WTC11 (cell line): ENCODE measurements around the gene REPS2. TPM values are rescaled to one million over a fixed set of nuclear protein-coding genes. Genes with fewer than 3 reads are reported as not detected.

Source experiments
- ATAC-seq: fragments of 200-7000 bp; cut with Tn5 transposase; 2 replicates; pipeline ENCODE4 v1.10.0; 2021; ENCODE audit warnings: mild to moderate bottlenecking, moderate library complexity
- CTCF ChIA-PET: fragments of 300-600 bp; sonication (Branson Sonifier 250); formaldehyde crosslinking; loops from one replicate; lab custom pipeline; 2021; ENCODE audit warnings: antibody characterized with exemption; lab: Charles Lee
- POLR2A ChIA-PET: fragments of 350-600 bp; sonication (Branson Sonifier 250); formaldehyde crosslinking; loops from one replicate; lab custom pipeline; 2021; ENCODE audit warnings: antibody characterized with exemption; lab: Charles Lee
- DNase-seq: peaks from one replicate; pipeline ENCODE4 v3.0.0; 2021; ENCODE audit warnings: low spot score
- H3K27ac Mint-ChIP-seq: 2 replicates; pipeline ENCODE4 v1.8.0; 2021; ENCODE audit warnings: mixed read lengths
- H3K27me3 Mint-ChIP-seq: 2 replicates; pipeline ENCODE4 v1.8.0; 2021; ENCODE audit warnings: low read depth, mild to moderate bottlenecking, moderate library complexity, mixed read lengths
- H3K36me3 Mint-ChIP-seq: 2 replicates; pipeline ENCODE4 v1.8.0; 2021; ENCODE audit warnings: mixed read lengths
- H3K4me1 Mint-ChIP-seq: 2 replicates; pipeline ENCODE4 v1.8.0; 2022; ENCODE audit warnings: mixed read lengths
- H3K4me3 Mint-ChIP-seq: 2 replicates; pipeline ENCODE4 v1.8.0; 2021; ENCODE audit warnings: mild to moderate bottlenecking, moderate library complexity, mixed read lengths
- H3K9me3 Mint-ChIP-seq: 2 replicates; pipeline ENCODE4 v1.8.0; 2021; ENCODE audit warnings: mixed read lengths
- ELF4 ChIP-seq: sonication (generic); formaldehyde crosslinking; IDR thresholded peaks from 2 replicates; pipeline ENCODE4 v1.8.1; 2022; ENCODE audit warnings: low read depth, mild to moderate bottlenecking, moderate library complexity, missing genetic modification reagents
- FOXK1 ChIP-seq: sonication (generic); formaldehyde crosslinking; IDR thresholded peaks from 2 replicates; pipeline ENCODE4 v1.8.0; 2022; ENCODE audit warnings: mild to moderate bottlenecking, moderate library complexity, missing genetic modification reagents
- IRF2 ChIP-seq: sonication (generic); formaldehyde crosslinking; IDR thresholded peaks from 2 replicates; pipeline ENCODE4 v1.8.0; 2022; ENCODE audit warnings: low read depth, missing genetic modification reagents, borderline replicate concordance
- NFYB ChIP-seq: sonication (generic); formaldehyde crosslinking; conservative IDR thresholded peaks from 2 replicates; pipeline ENCODE4 v1.8.0; 2022; ENCODE audit warnings: low read depth, missing genetic modification reagents
- PRDM15 ChIP-seq: sonication (generic); formaldehyde crosslinking; IDR thresholded peaks from 2 replicates; pipeline ENCODE4 v1.8.0; 2022; ENCODE audit warnings: missing genetic modification reagents
- PREB ChIP-seq: sonication (generic); formaldehyde crosslinking; IDR thresholded peaks from 2 replicates; pipeline ENCODE4 v1.8.1; 2022; ENCODE audit warnings: mild to moderate bottlenecking, missing genetic modification reagents, moderate library complexity, borderline replicate concordance
- PRRX2 ChIP-seq: fragments of 250-450 bp; sonication (Bioruptor Pico); IDR thresholded peaks from 2 replicates; pipeline ENCODE4 v1.8.0; 2021; ENCODE audit warnings: mild to moderate bottlenecking
- TCF7 ChIP-seq: sonication (generic); formaldehyde crosslinking; IDR thresholded peaks from 2 replicates; pipeline ENCODE4 v1.8.0; 2022; ENCODE audit warnings: mild to moderate bottlenecking, low read depth, missing genetic modification reagents, moderate library complexity
- TP53 ChIP-seq: sonication (generic); formaldehyde crosslinking; IDR thresholded peaks from 2 replicates; pipeline ENCODE4 v1.8.1; 2023; ENCODE audit warnings: mild to moderate bottlenecking, missing genetic modification reagents
- USF1 ChIP-seq: sonication (generic); formaldehyde crosslinking; IDR thresholded peaks from 2 replicates; pipeline ENCODE4 v1.8.0; 2022; ENCODE audit warnings: mild to moderate bottlenecking, missing genetic modification reagents
- USF2 ChIP-seq: sonication (generic); formaldehyde crosslinking; IDR thresholded peaks from 2 replicates; pipeline ENCODE4 v1.8.1; 2023; ENCODE audit warnings: mild to moderate bottlenecking, missing genetic modification reagents, moderate library complexity
- ZNF121 ChIP-seq: sonication (generic); formaldehyde crosslinking; IDR thresholded peaks from 2 replicates; pipeline ENCODE4 v1.8.0; 2023; ENCODE audit warnings: missing genetic modification reagents
- ZNF219 ChIP-seq: sonication (generic); formaldehyde crosslinking; IDR thresholded peaks from 2 replicates; pipeline ENCODE4 v1.8.0; 2023; ENCODE audit warnings: missing genetic modification reagents, mild to moderate bottlenecking, borderline replicate concordance
- ZNF317 ChIP-seq: sonication (generic); formaldehyde crosslinking; IDR thresholded peaks from 2 replicates; pipeline ENCODE4 v1.8.1; 2023; ENCODE audit warnings: low read depth, mild to moderate bottlenecking, moderate library complexity, missing genetic modification reagents, borderline replicate concordance
- ZNF671 ChIP-seq: fragments of 250-450 bp; sonication (Bioruptor Pico); IDR thresholded peaks from 2 replicates; pipeline ENCODE4 v1.8.0; 2021; ENCODE audit warnings: mild to moderate bottlenecking
- total RNA-seq: library from RNA; stranded (reverse); gene quantifications from 3 replicates; pipeline ENCODE4 v1.2.3, GENCODE V29; 2021
- TF ChIP-seq, protein P1 (sequence below): fragments of 250-450 bp; sonication (Bioruptor Pico); IDR thresholded peaks from 2 replicates; pipeline ENCODE4 v1.9.0; 2021; ENCODE audit warnings: mild to moderate bottlenecking
- TF ChIP-seq, protein P2 (sequence below): sonication (generic); formaldehyde crosslinking; IDR thresholded peaks from 2 replicates; pipeline ENCODE4 v1.8.1; 2023; ENCODE audit warnings: mild to moderate bottlenecking, missing genetic modification reagents, moderate library complexity
- TF ChIP-seq, protein P3 (sequence below): sonication (generic); formaldehyde crosslinking; IDR thresholded peaks from 2 replicates; pipeline ENCODE4 v1.8.1; 2022; ENCODE audit warnings: low read depth, missing genetic modification reagents, borderline replicate concordance
- TF ChIP-seq, protein P4 (sequence below): fragments of 250-450 bp; sonication (Bioruptor Pico); IDR thresholded peaks from 2 replicates; pipeline ENCODE4 v1.9.0; 2021; ENCODE audit warnings: mild to moderate bottlenecking

Gene REPS2
- total RNA-seq, 1 experiment from 2014 or later = 2.2 TPM

GRCh38 chrX:17187136-17187756, 240.8 kb downstream of the REPS2 start (continued):
- TF ChIP-seq, protein P1, sequence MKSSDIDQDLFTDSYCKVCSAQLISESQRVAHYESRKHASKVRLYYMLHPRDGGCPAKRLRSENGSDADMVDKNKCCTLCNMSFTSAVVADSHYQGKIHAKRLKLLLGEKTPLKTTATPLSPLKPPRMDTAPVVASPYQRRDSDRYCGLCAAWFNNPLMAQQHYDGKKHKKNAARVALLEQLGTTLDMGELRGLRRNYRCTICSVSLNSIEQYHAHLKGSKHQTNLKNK (CRISPR knock-in tag) = no peak
- TF ChIP-seq, protein P2, sequence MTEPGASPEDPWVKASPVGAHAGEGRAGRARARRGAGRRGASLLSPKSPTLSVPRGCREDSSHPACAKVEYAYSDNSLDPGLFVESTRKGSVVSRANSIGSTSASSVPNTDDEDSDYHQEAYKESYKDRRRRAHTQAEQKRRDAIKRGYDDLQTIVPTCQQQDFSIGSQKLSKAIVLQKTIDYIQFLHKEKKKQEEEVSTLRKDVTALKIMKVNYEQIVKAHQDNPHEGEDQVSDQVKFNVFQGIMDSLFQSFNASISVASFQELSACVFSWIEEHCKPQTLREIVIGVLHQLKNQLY (CRISPR knock-in tag) = no peak
- TF ChIP-seq, all 79 proteins: peak for 0

- DNase-seq (no peak), ATAC-seq (no peak)
- Mint-ChIP-seq H3K4me1 (peaks cover under 1% of the 10 kb centered on the region; the same call in 1 of the 2 replicates), H3K27ac (no peak overlapping the region), H3K4me3 (no peak overlapping the region), H3K36me3 (peaks cover 6% of the 10 kb centered on the region; the same call in 1 of the 2 replicates), H3K9me3 (peaks cover 10% of the 10 kb centered on the region), H3K27me3 (peaks cover 6% of the 10 kb centered on the region)
- ChIA-PET CTCF (no interaction called here), POLR2A (no interaction called here)
- no peak for TF ChIP-seq ZNF121 (CRISPR knock-in tag)
- TF ChIP-seq NFYB (CRISPR knock-in tag) = no peak
- TF ChIP-seq USF1 (CRISPR knock-in tag) = no peak
- TF ChIP-seq TP53 (CRISPR knock-in tag) = no peak
- no peak for TF ChIP-seq TCF7 (CRISPR knock-in tag)
- TF ChIP-seq, protein P3, sequence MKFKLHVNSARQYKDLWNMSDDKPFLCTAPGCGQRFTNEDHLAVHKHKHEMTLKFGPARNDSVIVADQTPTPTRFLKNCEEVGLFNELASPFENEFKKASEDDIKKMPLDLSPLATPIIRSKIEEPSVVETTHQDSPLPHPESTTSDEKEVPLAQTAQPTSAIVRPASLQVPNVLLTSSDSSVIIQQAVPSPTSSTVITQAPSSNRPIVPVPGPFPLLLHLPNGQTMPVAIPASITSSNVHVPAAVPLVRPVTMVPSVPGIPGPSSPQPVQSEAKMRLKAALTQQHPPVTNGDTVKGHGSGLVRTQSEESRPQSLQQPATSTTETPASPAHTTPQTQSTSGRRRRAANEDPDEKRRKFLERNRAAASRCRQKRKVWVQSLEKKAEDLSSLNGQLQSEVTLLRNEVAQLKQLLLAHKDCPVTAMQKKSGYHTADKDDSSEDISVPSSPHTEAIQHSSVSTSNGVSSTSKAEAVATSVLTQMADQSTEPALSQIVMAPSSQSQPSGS (CRISPR knock-in tag) = no peak
- TF ChIP-seq, protein P2 (CRISPR knock-in tag) = no peak
- TF ChIP-seq ZNF219 (CRISPR knock-in tag) = no peak
- TF ChIP-seq PRDM15 (CRISPR knock-in tag) = no peak
- no peak for TF ChIP-seq USF2 (CRISPR knock-in tag)
- no peak for TF ChIP-seq PRRX2 (CRISPR knock-in tag)
- TF ChIP-seq ELF4 (CRISPR knock-in tag) = no peak
- TF ChIP-seq, protein P4, sequence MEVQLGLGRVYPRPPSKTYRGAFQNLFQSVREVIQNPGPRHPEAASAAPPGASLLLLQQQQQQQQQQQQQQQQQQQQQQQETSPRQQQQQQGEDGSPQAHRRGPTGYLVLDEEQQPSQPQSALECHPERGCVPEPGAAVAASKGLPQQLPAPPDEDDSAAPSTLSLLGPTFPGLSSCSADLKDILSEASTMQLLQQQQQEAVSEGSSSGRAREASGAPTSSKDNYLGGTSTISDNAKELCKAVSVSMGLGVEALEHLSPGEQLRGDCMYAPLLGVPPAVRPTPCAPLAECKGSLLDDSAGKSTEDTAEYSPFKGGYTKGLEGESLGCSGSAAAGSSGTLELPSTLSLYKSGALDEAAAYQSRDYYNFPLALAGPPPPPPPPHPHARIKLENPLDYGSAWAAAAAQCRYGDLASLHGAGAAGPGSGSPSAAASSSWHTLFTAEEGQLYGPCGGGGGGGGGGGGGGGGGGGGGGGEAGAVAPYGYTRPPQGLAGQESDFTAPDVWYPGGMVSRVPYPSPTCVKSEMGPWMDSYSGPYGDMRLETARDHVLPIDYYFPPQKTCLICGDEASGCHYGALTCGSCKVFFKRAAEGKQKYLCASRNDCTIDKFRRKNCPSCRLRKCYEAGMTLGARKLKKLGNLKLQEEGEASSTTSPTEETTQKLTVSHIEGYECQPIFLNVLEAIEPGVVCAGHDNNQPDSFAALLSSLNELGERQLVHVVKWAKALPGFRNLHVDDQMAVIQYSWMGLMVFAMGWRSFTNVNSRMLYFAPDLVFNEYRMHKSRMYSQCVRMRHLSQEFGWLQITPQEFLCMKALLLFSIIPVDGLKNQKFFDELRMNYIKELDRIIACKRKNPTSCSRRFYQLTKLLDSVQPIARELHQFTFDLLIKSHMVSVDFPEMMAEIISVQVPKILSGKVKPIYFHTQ = no peak
- TF ChIP-seq FOXK1 (CRISPR knock-in tag) = no peak
- no peak for TF ChIP-seq PREB
- no peak for TF ChIP-seq ZNF671 (CRISPR knock-in tag)
- no peak for TF ChIP-seq IRF2 (CRISPR knock-in tag)
- no peak for TF ChIP-seq ZNF317 (CRISPR knock-in tag)
Measured at GRCh38 chrX:17192106-17192505, 245.6 kb downstream of the REPS2 start.
